ENCODE data around the gene CHL1.

The CHL1 gene

GRCh38 chr3:217099-217813 lies 20.7 kb downstream of the CHL1 start:
- no peak for TF ChIP-seq POLR2A (IDR thresholded peaks at IDR 0.05; ENCODE audit: low read depth, low read length)
- no peak for TF ChIP-seq SPI1 (IDR thresholded peaks at IDR 0.05; ENCODE audit: low read depth, low read length)
- TF ChIP-seq PAX5 (IDR thresholded peaks at IDR 0.05; ENCODE audit: insufficient read depth, low read length, severe bottlenecking), result no peak
- TF ChIP-seq TAF1 (IDR thresholded peaks at IDR 0.05; ENCODE audit: low read depth, low read length), result no peak
- no peak for TF ChIP-seq POLR2AphosphoS5 (IDR thresholded peaks at IDR 0.05; ENCODE audit: low read depth, low read length)
- no peak for TF ChIP-seq POU2F2 (IDR thresholded peaks at IDR 0.05; ENCODE audit: low read depth, low read length)
- no peak for FAIRE-seq
- DNase-seq (ENCODE audit: insufficient read length, low spot score), result no peak

- DNase-seq (ENCODE audit: insufficient read length, low spot score) (no peak), FAIRE-seq (no peak)
- TF ChIP-seq SPI1 (IDR thresholded peaks at IDR 0.05; ENCODE audit: low read depth, low read length) (no peak), PAX5 (IDR thresholded peaks at IDR 0.05; ENCODE audit: insufficient read depth, low read length, severe bottlenecking) (no peak), POLR2AphosphoS5 (IDR thresholded peaks at IDR 0.05; ENCODE audit: low read depth, low read length) (no peak), TAF1 (IDR thresholded peaks at IDR 0.05; ENCODE audit: low read depth, low read length) (no peak), POU2F2 (IDR thresholded peaks at IDR 0.05; ENCODE audit: low read depth, low read length) (no peak), POLR2A (IDR thresholded peaks at IDR 0.05; ENCODE audit: low read depth, low read length) (no peak)
Observed at GRCh38 chr3:217948-218347, 21.4 kb downstream of the CHL1 start.

GRCh38 chr3:228442-229182 lies 32.0 kb downstream of the CHL1 start:
- TF ChIP-seq TAF1 (IDR thresholded peaks at IDR 0.05; ENCODE audit: low read depth, low read length), result no peak
- no peak for TF ChIP-seq POU2F2 (IDR thresholded peaks at IDR 0.05; ENCODE audit: low read depth, low read length)
- no peak for TF ChIP-seq POLR2AphosphoS5 (IDR thresholded peaks at IDR 0.05; ENCODE audit: low read depth, low read length)
- no peak for TF ChIP-seq POLR2A (IDR thresholded peaks at IDR 0.05; ENCODE audit: low read depth, low read length)
- TF ChIP-seq SPI1 (IDR thresholded peaks at IDR 0.05; ENCODE audit: low read depth, low read length), result no peak
- no peak for TF ChIP-seq PAX5 (IDR thresholded peaks at IDR 0.05; ENCODE audit: insufficient read depth, low read length, severe bottlenecking)
- DNase-seq (ENCODE audit: insufficient read length, low spot score) (no peak), FAIRE-seq (no peak)

- TF ChIP-seq PAX5 (IDR thresholded peaks at IDR 0.05; ENCODE audit: insufficient read depth, low read length, severe bottlenecking), result no peak
- no peak for TF ChIP-seq TAF1 (IDR thresholded peaks at IDR 0.05; ENCODE audit: low read depth, low read length)
- TF ChIP-seq POU2F2 (IDR thresholded peaks at IDR 0.05; ENCODE audit: low read depth, low read length), result no peak
- TF ChIP-seq POLR2A (IDR thresholded peaks at IDR 0.05; ENCODE audit: low read depth, low read length), result no peak
- TF ChIP-seq SPI1 (IDR thresholded peaks at IDR 0.05; ENCODE audit: low read depth, low read length), result no peak
- no peak for TF ChIP-seq POLR2AphosphoS5 (IDR thresholded peaks at IDR 0.05; ENCODE audit: low read depth, low read length)
- no peak for DNase-seq (ENCODE audit: insufficient read length, low spot score)
- no peak for FAIRE-seq
Observed at GRCh38 chr3:229183-229661, 32.7 kb downstream of the CHL1 start.

- FAIRE-seq (no peak), DNase-seq (ENCODE audit: insufficient read length, low spot score) (no peak)
- TF ChIP-seq PAX5 (IDR thresholded peaks at IDR 0.05; ENCODE audit: insufficient read depth, low read length, severe bottlenecking) (no peak), POLR2AphosphoS5 (IDR thresholded peaks at IDR 0.05; ENCODE audit: low read depth, low read length) (no peak), TAF1 (IDR thresholded peaks at IDR 0.05; ENCODE audit: low read depth, low read length) (no peak), POLR2A (IDR thresholded peaks at IDR 0.05; ENCODE audit: low read depth, low read length) (no peak), POU2F2 (IDR thresholded peaks at IDR 0.05; ENCODE audit: low read depth, low read length) (no peak), SPI1 (IDR thresholded peaks at IDR 0.05; ENCODE audit: low read depth, low read length) (no peak)
Observed at GRCh38 chr3:236881-237280, 40.3 kb downstream of the CHL1 start.

GRCh38 chr3:242602-243355 lies 46.2 kb downstream of the CHL1 start:
- no peak for DNase-seq (ENCODE audit: insufficient read length, low spot score)
- no peak for FAIRE-seq
- no peak for TF ChIP-seq POU2F2 (IDR thresholded peaks at IDR 0.05; ENCODE audit: low read depth, low read length)
- TF ChIP-seq POLR2A (IDR thresholded peaks at IDR 0.05; ENCODE audit: low read depth, low read length), result no peak

- FAIRE-seq, result no peak
- DNase-seq (ENCODE audit: insufficient read length, low spot score), result no peak
- TF ChIP-seq POLR2AphosphoS5 (IDR thresholded peaks at IDR 0.05; ENCODE audit: low read depth, low read length) (no peak), SPI1 (IDR thresholded peaks at IDR 0.05; ENCODE audit: low read depth, low read length) (no peak), PAX5 (IDR thresholded peaks at IDR 0.05; ENCODE audit: insufficient read depth, low read length, severe bottlenecking) (no peak), POU2F2 (IDR thresholded peaks at IDR 0.05; ENCODE audit: low read depth, low read length) (no peak), TAF1 (IDR thresholded peaks at IDR 0.05; ENCODE audit: low read depth, low read length) (no peak), POLR2A (IDR thresholded peaks at IDR 0.05; ENCODE audit: low read depth, low read length) (no peak)
Observed at GRCh38 chr3:243356-243725, 46.8 kb downstream of the CHL1 start.

- no peak for DNase-seq (ENCODE audit: insufficient read length, low spot score)
- TF ChIP-seq POLR2A (IDR thresholded peaks at IDR 0.05; ENCODE audit: low read depth, low read length), result no peak
- TF ChIP-seq SPI1 (IDR thresholded peaks at IDR 0.05; ENCODE audit: low read depth, low read length), result no peak
- TF ChIP-seq TAF1 (IDR thresholded peaks at IDR 0.05; ENCODE audit: low read depth, low read length), result no peak
- FAIRE-seq, result no peak
Observed at GRCh38 chr3:244041-244440, 47.5 kb downstream of the CHL1 start.

GRCh38 chr3:247916-248315 lies 51.4 kb downstream of the CHL1 start:
- DNase-seq (ENCODE audit: insufficient read length, low spot score), result no peak
- TF ChIP-seq SPI1 (IDR thresholded peaks at IDR 0.05; ENCODE audit: low read depth, low read length) (no peak), TAF1 (IDR thresholded peaks at IDR 0.05; ENCODE audit: low read depth, low read length) (no peak), PAX5 (IDR thresholded peaks at IDR 0.05; ENCODE audit: insufficient read depth, low read length, severe bottlenecking) (no peak), POU2F2 (IDR thresholded peaks at IDR 0.05; ENCODE audit: low read depth, low read length) (no peak), POLR2AphosphoS5 (IDR thresholded peaks at IDR 0.05; ENCODE audit: low read depth, low read length) (no peak), POLR2A (IDR thresholded peaks at IDR 0.05; ENCODE audit: low read depth, low read length) (no peak)
- FAIRE-seq, result no peak

Measured in GM12891 (cell line).